ENCODE data around the gene ASB18.

ASB18 gene

GRCh38 chr2:236241181-236242056 is 22.8 kb downstream of the ASB18 start:
- no peak for DNase-seq (ENCODE audit: low read depth, low spot score)

GRCh38 chr2:236240228-236240990 is 23.8 kb downstream of the ASB18 start:
- peak; percentile 64 for DNase-seq (ENCODE audit: low read depth, low spot score)

- no peak for DNase-seq (ENCODE audit: low read depth, low spot score)
Measured at GRCh38 chr2:236239276-236240065, 24.7 kb downstream of the ASB18 start.

- DNase-seq (ENCODE audit: low read depth, low spot score) = no peak
Measured at GRCh38 chr2:236238751-236239150, 25.5 kb downstream of the ASB18 start.

GRCh38 chr2:236237468-236238190 is 26.6 kb downstream of the ASB18 start:
- no peak for DNase-seq (ENCODE audit: low read depth, low spot score)

GRCh38 chr2:236236559-236237452 is 27.4 kb downstream of the ASB18 start:
- DNase-seq (ENCODE audit: low read depth, low spot score) = peak; percentile 17

GRCh38 chr2:236229186-236229585 is 35.0 kb downstream of the ASB18 start:
- DNase-seq (ENCODE audit: low read depth, low spot score) = no peak

- no peak for DNase-seq (ENCODE audit: low read depth, low spot score)
Measured at GRCh38 chr2:236223675-236224074, 40.5 kb downstream of the ASB18 start.

- DNase-seq (ENCODE audit: low read depth, low spot score) = no peak
Measured at GRCh38 chr2:236221798-236222197, 42.4 kb downstream of the ASB18 start.

- DNase-seq (ENCODE audit: low read depth, low spot score) = no peak
Measured at GRCh38 chr2:236219411-236219810, 44.8 kb downstream of the ASB18 start.

- DNase-seq (ENCODE audit: low read depth, low spot score) = no peak
Measured at GRCh38 chr2:236217926-236218325, 46.3 kb downstream of the ASB18 start.

- DNase-seq (ENCODE audit: low read depth, low spot score) = no peak
Measured at GRCh38 chr2:236216711-236217110, 47.5 kb downstream of the ASB18 start.

GRCh38 chr2:236215761-236216333 is 48.4 kb downstream of the ASB18 start:
- DNase-seq (ENCODE audit: low read depth, low spot score) = no peak

- no peak for DNase-seq (ENCODE audit: low read depth, low spot score)
Measured at GRCh38 chr2:236215196-236215595, 49.0 kb downstream of the ASB18 start.

GRCh38 chr2:236214376-236214995 is 49.7 kb downstream of the ASB18 start:
- DNase-seq (ENCODE audit: low read depth, low spot score) = no peak

GRCh38 chr2:236211296-236211695 is 52.9 kb downstream of the ASB18 start:
- no peak for DNase-seq (ENCODE audit: low read depth, low spot score)

GRCh38 chr2:236210536-236210935 is 53.7 kb downstream of the ASB18 start:
- no peak for DNase-seq (ENCODE audit: low read depth, low spot score)

GRCh38 chr2:236209996-236210395 is 54.2 kb downstream of the ASB18 start:
- DNase-seq (ENCODE audit: low read depth, low spot score) = no peak

- DNase-seq (ENCODE audit: low read depth, low spot score) = peak; percentile 15
Measured at GRCh38 chr2:236209535-236209934, 54.7 kb downstream of the ASB18 start.
